K562 treated with DMSO at 1 percent for 24 hours (cell line): ENCODE data around the gene CNNM1. TPM values are rescaled to one million over a fixed set of nuclear protein-coding genes. Genes with fewer than 3 reads are reported as not detected.

Experiments used
- total RNA-seq: library from RNA; unstranded; fragments of 300-600 nt; gene quantifications from 2 replicates; pipeline ENCODE4 v1.2.3, GENCODE V29; 2022; ENCODE audit warnings: low read depth; ENCODE audit not compliant: insufficient read depth

CNNM1 gene
- not detected in 2 replicates for total RNA-seq

DNA sequence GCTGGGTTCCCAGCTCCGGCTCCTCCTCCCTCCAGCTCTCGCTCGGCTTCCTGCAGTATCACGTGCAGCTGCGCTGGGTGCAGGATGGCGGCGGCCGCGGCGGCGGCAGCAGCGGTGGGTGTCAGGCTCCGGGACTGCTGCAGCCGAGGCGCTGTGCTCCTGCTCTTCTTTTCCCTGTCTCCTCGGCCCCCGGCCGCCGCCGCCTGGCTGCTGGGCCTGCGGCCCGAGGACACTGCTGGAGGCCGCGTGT is at the start of gene CNNM1:
TSS of gene CNNM1 (plus strand) at position 53 of the 250 bp plus-strand sequence. CDS start at position 85, 32 bp downstream.

DNA sequence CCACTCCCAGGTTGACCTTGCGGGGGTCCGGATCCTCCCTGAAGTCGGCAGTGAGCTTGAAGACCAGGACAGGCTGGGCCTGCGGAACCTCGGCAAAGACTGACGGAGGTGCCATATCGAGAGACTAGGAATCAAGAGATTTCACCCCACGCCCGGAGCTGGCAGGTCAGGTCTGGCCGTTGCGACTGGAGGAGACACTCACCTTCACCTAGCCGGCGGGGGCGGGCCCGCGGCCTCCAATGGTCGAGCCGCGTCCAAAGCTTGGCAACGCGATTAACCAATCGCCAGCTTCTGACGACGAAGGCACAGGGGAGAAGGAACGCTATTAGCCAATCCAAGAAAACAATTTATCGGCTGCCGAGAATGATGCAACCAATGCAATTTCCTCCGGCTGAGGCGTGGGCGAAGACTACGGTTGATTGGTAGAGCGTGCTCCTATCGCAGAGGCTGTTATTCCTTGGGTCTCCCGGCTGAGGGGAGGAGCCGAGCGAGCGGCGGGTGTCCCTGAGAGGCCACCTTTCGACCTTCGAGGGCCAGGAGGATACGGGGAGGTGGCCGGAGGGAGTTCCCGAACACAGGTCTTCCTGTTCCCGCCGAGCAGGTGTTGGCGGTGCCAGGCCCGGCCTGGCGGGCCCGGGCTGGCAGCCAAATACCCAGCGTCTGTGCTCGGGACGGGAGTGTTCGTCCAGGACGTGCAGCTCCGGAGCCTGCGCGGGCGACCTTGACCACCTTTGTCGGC is 101.5 kb downstream of the CNNM1 start, which contains the start of gene GOT1:
TSS of gene GOT1 (minus strand) at position 174 of the 739 bp plus-strand sequence. CDS start at position 115, 59 bp downstream.

Other genes with a start within 250 kb of the CNNM1 start
- not detected in 2 replicates for gene HPSE2, start 93.5 kb upstream of the CNNM1 start, total RNA-seq
- 58.6 and 63.1 TPM in 2 replicates for gene GOT1, start 101.3 kb downstream of the CNNM1 start, total RNA-seq
- gene NKX2-3, start 203.6 kb downstream of the CNNM1 start, total RNA-seq, result not detected in 2 replicates